IgD-negative memory B cell (primary cell): ENCODE results near the gene NT5DC3. TPM values are rescaled to one million over a fixed set of nuclear protein-coding genes. Genes with fewer than 3 reads are reported as not detected.

Source experiments
- H3K27ac Mint-ChIP-seq, 3 donors: one replicate each; pipeline ENCODE4 v1.8.0; 2020 to 2022; ENCODE audit warnings: mild to moderate bottlenecking in 3 of 3, mixed read lengths in 3 of 3, moderate library complexity in 1 of 3
- H3K27me3 Mint-ChIP-seq: one replicate; pipeline ENCODE4 v1.8.0; 2021; ENCODE audit warnings: mixed read lengths
- H3K36me3 Mint-ChIP-seq: one replicate; pipeline ENCODE4 v1.8.0; 2020; ENCODE audit warnings: mild to moderate bottlenecking, mixed read lengths
- H3K4me1 Mint-ChIP-seq, 3 donors: one replicate each; pipeline ENCODE4 v1.8.0; 2020 to 2022; ENCODE audit warnings: mixed read lengths in 3 of 3, mild to moderate bottlenecking in 1 of 3
- H3K4me3 Mint-ChIP-seq, 4 donors: one replicate each; pipeline ENCODE4 v1.8.0; 2020 to 2022; ENCODE audit warnings: mild to moderate bottlenecking in 4 of 4, mixed read lengths in 4 of 4, moderate library complexity in 3 of 4
- H3K9me3 Mint-ChIP-seq, 3 donors: one replicate each; pipeline ENCODE4 v1.8.0; 2020 to 2021; ENCODE audit warnings: mixed read lengths in 3 of 3, mild to moderate bottlenecking in 1 of 3
- polyA plus RNA-seq: library from polyadenylated mRNA; unstranded; fragments of 300-500 nt; fragmentation: Illumina TruSeq; gene quantifications from one replicate; pipeline ENCODE4 v1.2.3, GENCODE V29; 2021

Gene NT5DC3
- 1.2 TPM for polyA plus RNA-seq

DNA sequence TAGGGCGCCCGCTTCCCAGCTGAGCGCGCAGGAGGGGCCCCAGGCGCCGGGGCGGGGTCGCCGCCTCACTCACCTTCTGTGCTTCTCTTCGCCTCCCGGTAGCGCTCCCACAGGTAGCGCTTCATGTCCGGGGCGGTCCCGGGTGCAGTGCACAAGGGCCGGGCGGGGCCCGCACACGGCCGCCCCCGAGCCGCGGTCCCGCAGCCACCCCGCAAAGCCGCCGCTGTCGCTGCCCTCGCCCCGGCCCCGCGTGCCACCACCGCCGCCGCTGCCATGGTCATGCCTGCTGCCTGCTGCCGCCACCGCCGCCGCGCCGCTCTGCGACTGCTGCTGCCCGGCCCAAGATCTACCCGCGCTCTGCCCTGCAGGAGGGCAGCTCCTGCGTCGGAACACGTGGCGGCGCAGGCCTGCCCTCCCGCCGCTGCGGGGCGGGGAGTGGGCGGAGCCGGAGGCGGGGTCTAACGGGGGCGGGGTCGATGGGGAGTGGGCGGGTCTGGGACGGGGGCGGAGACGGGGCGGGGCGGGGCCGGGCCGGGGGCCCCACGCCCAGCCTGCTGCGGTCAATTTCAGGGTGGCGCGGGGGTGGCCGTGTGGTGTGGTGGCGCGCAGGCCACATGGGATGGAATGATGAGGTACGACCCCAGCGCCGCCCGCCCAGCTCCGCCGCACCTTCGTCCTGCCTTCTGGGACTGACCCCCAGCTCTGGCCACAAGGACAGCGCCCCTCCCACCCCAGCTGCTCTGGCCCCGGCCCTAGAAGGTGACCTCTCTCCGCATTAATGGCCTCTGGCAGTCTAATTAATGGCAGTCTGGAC is at the start of gene NT5DC3:
Gene NT5DC3 (minus strand): TSS at position 359 of the 814 bp plus-strand sequence. CDS start 78 bp downstream, at position 281.
- Mint-ChIP-seq H3K36me3 (peaks cover 6% of the 10 kb centered on the region), H3K27ac (peak within 1 kb of the TSS; percentile 77 to 90 (median 82)), H3K27me3 (peaks cover 1% of the 10 kb centered on the region), H3K4me1 (peaks cover 9 to 17% (median 14%) of the 10 kb centered on the region in 3 donors), H3K4me3 (peak within 1 kb of the TSS; percentile 89 to 97 (median 92)), H3K9me3 (no peaks in the 10 kb centered on the region)

DNA sequence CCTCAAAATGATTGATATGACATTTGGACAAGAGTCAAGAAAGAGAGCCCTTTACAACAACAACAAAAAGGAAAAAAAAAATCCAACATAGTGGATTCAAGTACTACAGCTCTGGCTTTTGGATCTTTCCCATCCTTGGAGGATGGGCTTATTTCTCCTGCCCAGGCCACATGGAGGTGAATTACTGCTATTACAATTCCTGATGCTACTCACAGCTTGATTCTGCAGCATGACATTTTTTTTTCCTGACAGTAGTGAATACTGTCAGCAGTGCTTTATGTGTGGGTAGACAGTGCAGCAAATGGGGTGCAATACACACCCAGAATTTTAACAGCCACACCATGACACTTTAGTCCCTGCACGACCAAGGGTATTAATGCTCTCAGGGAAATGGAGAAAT is 46.7 kb upstream of the NT5DC3 start:
- Mint-ChIP-seq H3K4me3 (no peak overlapping the region), H3K27ac (no peak overlapping the region), H3K9me3 (no peaks in the 10 kb centered on the region), H3K27me3 (no peaks in the 10 kb centered on the region), H3K36me3 (peaks cover 8% of the 10 kb centered on the region), H3K4me1 (peaks cover 4 to 7% (median 5%) of the 10 kb centered on the region in 3 donors)

DNA sequence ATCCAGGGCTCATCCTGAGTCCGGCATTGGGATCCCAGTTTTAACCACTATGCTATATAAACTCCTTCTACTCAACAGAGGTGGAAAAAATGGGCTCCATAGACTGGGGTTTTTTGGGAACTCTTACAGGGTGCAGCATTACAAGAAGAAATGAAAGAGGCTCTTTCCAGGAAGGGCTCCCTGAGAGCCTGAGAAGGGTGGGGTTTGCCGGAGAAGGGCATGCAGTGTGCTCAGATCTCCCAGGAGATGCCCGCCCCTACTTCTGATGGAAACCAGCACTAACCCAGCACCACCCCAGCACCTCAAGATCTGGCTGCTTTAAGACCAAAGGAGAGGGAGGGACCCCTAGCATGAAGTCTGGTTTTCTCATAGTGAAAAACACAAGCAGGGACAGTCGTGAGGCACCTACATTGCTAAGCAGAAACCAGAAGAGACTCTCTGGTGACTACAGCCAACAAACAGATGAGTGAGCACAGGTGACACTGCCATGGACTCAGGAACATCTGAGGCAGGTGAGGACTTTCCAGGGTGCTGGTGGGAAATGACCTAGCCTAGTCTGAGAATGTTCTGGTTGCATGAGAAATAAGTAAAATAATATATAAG is 45.3 kb upstream of the NT5DC3 start:
- Mint-ChIP-seq H3K4me3 (no peak overlapping the region), H3K27ac (no peak overlapping the region), H3K4me1 (peaks cover 6 to 11% (median 8%) of the 10 kb centered on the region in 3 donors), H3K27me3 (no peaks in the 10 kb centered on the region), H3K36me3 (peaks cover 5% of the 10 kb centered on the region), H3K9me3 (no peaks in the 10 kb centered on the region)

DNA sequence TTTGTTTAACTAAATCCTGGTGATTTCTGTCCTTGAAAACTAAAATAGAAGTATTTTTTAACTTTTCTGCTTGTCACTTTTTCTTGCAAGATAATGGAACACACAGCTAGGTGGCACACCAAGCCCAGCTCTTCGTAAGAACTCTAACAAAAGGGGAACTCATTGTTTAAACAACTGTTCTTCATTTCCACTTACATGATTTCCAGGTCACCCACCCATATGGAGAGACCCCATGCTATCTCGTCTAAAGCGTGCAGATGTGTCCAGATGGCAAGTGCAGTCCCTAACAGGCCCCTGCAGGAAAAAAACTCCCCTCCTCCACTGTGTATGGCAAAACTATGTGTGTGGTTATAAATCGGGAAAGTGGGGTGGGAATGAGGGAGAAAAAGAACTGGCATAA is 43.3 kb upstream of the NT5DC3 start:
- H3K4me1 Mint-ChIP-seq: peaks cover 9 to 23% (median 19%) of the 10 kb centered on the region in 3 donors
- H3K9me3 Mint-ChIP-seq: no peaks in the 10 kb centered on the region
- no peaks in the 10 kb centered on the region for H3K27me3 Mint-ChIP-seq
- H3K4me3 Mint-ChIP-seq: no peak overlapping the region
- H3K27ac Mint-ChIP-seq: no peak overlapping the region
- H3K36me3 Mint-ChIP-seq: no peaks in the 10 kb centered on the region

GRCh38 chr12:103883908-103884307 is 42.9 kb upstream of the NT5DC3 start:
- Mint-ChIP-seq H3K4me3 (no peak overlapping the region), H3K4me1 (peaks cover 9 to 25% (median 19%) of the 10 kb centered on the region in 3 donors), H3K27me3 (no peaks in the 10 kb centered on the region), H3K9me3 (no peaks in the 10 kb centered on the region), H3K36me3 (no peaks in the 10 kb centered on the region), H3K27ac (no peak overlapping the region)

DNA sequence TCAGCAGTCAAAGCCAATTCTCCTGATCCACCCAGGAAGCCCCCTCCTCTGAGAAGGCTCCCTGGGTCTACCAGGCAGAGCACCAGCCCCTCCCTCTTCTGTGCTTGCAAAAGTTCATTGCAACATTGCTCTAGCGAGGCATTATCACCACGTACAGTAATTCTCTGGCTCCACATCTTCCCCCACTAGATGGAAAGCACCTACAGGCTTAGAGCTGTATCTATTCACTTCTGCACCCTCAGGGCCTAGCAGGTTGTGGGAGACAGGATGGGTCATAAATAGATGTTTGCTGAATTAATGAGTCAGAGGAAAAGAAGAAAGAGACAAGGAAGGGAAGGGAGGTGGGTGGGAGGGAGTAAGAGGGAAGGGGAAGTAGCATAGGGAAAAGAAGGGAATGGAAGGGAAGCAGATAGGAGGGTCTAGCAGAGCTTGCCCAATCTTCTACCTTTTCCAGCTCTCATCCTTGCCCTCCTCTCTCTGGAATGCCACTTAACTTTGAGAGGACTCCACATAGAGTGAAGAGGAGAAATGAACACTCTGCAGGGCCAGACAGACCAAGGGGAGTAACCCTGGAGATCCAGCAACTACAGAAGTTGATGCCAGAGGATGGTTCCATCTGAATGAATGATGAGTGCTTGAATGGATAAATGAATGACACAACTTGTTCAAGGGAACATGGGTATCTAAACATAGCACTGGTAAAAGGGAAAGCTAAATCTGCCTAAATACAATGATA is 42.0 kb upstream of the NT5DC3 start:
- Mint-ChIP-seq H3K4me3 (no peak overlapping the region), H3K36me3 (no peaks in the 10 kb centered on the region), H3K27ac (no peak overlapping the region)

DNA sequence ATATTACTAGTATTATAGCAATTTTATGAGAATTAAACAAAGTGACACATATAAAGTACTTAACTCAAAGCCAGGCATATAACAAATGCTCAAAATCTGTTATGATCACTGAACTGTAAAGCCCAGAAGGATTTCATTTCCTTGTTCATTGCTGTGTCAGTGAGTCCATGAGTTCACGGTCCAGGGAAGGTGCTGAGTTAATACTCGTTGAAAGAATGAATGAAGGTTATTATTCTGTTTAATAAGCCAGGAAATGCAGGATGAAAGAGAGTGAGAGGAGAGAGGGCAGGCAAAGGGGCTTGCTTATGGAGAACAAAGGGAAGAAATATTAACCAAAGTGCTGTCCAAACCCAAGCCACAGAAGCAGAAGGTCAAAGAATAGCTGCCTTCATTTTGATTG is 40.2 kb upstream of the NT5DC3 start:
- Mint-ChIP-seq H3K4me1 (peaks cover 13 to 34% (median 24%) of the 10 kb centered on the region in 3 donors), H3K27me3 (no peaks in the 10 kb centered on the region), H3K27ac (no peak overlapping the region), H3K36me3 (no peaks in the 10 kb centered on the region), H3K9me3 (no peaks in the 10 kb centered on the region), H3K4me3 (no peak overlapping the region)

More for the DNA sequence above, 42.0 kb upstream of the NT5DC3 start:
- Mint-ChIP-seq H3K27me3 (no peaks in the 10 kb centered on the region), H3K9me3 (no peaks in the 10 kb centered on the region), H3K4me1 (peaks cover 10 to 26% (median 19%) of the 10 kb centered on the region in 3 donors)

DNA sequence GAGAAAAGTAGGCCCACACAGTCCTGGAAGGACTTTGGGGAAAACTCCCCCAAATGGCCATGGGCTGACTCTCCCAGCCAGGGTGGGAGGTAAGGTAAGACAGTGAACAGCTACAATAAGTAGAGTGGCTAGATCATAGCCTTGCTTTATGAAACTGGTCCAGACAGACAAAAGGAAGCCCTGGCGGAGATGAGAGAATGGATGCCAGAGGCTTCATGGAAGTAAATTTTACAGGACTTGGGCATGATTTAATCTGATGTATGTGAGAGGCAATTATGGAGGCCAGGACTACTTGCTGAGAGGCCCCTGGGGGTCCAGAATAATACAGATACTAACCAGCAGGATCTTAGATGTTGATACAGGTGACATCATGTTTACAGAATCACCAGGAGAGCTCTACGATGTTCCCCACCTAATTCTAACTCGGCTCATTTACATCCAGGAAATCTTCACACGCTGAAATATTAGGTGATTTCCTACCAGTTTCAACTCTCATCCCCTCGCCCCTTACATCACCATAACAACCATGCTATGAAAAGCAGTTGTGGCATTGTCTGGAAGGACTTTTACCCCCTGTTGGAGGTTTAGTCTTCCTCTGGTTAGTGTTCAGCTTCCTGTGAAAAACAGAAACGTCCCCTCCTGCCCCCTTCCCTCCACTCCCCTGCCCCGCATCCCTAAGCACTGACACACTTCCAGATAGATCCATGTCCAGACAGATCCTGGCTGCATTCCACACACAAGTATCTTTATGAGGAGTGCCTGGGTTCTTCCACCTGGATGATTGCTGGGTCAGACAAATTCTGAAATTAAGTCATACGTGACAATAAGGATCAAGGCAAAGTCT is 39.5 kb upstream of the NT5DC3 start:
- Mint-ChIP-seq H3K4me1 (peaks cover 13 to 34% (median 24%) of the 10 kb centered on the region in 3 donors), H3K4me3 (peak overlapping the region in 1 of 4 donors; percentile 9), H3K9me3 (no peaks in the 10 kb centered on the region), H3K27ac (peak overlapping the region in 1 of 3 donors; percentile 77), H3K36me3 (no peaks in the 10 kb centered on the region), H3K27me3 (no peaks in the 10 kb centered on the region)

- Mint-ChIP-seq H3K4me1 (peaks cover 13 to 34% (median 24%) of the 10 kb centered on the region in 3 donors), H3K4me3 (no peak overlapping the region), H3K27me3 (no peaks in the 10 kb centered on the region), H3K27ac (peak overlapping the region in 1 of 3 donors; percentile 77), H3K36me3 (no peaks in the 10 kb centered on the region), H3K9me3 (no peaks in the 10 kb centered on the region)
These were observed 38.8 kb upstream of the NT5DC3 start for GRCh38 chr12:103879878-103880277.

- H3K27ac Mint-ChIP-seq: no peak overlapping the region
- H3K27me3 Mint-ChIP-seq: no peaks in the 10 kb centered on the region
- H3K36me3 Mint-ChIP-seq: no peaks in the 10 kb centered on the region
- peaks cover 9 to 29% (median 19%) of the 10 kb centered on the region in 3 donors for H3K4me1 Mint-ChIP-seq
- no peaks in the 10 kb centered on the region for H3K9me3 Mint-ChIP-seq
- H3K4me3 Mint-ChIP-seq: no peak overlapping the region
These were observed 38.1 kb upstream of the NT5DC3 start for GRCh38 chr12:103879048-103879692.

GRCh38 chr12:103877934-103878510 is 37.0 kb upstream of the NT5DC3 start:
- H3K27me3 Mint-ChIP-seq: no peaks in the 10 kb centered on the region
- H3K36me3 Mint-ChIP-seq: no peaks in the 10 kb centered on the region
- peaks cover 9 to 29% (median 19%) of the 10 kb centered on the region in 3 donors for H3K4me1 Mint-ChIP-seq
- no peak overlapping the region for H3K4me3 Mint-ChIP-seq
- no peak overlapping the region for H3K27ac Mint-ChIP-seq
- H3K9me3 Mint-ChIP-seq: no peaks in the 10 kb centered on the region

DNA sequence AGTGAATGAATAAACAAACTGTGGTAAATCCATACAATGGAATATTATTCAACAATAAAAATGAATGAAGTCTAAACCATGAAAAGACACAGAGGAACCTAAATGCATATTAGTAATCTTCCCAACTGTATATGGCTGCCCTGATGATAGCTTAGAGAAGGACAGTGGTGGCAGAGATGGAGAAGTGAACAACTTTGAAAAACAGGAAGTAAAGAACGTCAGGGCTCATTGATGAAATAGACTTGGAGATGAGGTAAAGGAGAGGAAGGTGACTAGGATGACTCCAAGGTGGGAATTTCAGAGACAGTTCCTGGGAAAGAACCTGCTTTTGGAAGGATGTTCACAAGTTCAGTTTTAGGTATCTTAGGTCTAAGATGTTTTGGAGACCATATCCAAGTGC is 36.3 kb upstream of the NT5DC3 start:
- H3K4me1 Mint-ChIP-seq: peaks cover 9 to 27% (median 19%) of the 10 kb centered on the region in 3 donors
- no peak overlapping the region for H3K27ac Mint-ChIP-seq
- no peaks in the 10 kb centered on the region for H3K9me3 Mint-ChIP-seq
- no peaks in the 10 kb centered on the region for H3K36me3 Mint-ChIP-seq
- no peak overlapping the region for H3K4me3 Mint-ChIP-seq
- no peaks in the 10 kb centered on the region for H3K27me3 Mint-ChIP-seq

GRCh38 chr12:103875666-103876065 is 34.6 kb upstream of the NT5DC3 start:
- H3K4me1 Mint-ChIP-seq: peaks cover 4 to 18% (median 11%) of the 10 kb centered on the region in 3 donors
- no peaks in the 10 kb centered on the region for H3K27me3 Mint-ChIP-seq
- H3K27ac Mint-ChIP-seq: no peak overlapping the region
- peaks cover 2% of the 10 kb centered on the region for H3K36me3 Mint-ChIP-seq
- H3K4me3 Mint-ChIP-seq: no peak overlapping the region
- no peaks in the 10 kb centered on the region for H3K9me3 Mint-ChIP-seq

DNA sequence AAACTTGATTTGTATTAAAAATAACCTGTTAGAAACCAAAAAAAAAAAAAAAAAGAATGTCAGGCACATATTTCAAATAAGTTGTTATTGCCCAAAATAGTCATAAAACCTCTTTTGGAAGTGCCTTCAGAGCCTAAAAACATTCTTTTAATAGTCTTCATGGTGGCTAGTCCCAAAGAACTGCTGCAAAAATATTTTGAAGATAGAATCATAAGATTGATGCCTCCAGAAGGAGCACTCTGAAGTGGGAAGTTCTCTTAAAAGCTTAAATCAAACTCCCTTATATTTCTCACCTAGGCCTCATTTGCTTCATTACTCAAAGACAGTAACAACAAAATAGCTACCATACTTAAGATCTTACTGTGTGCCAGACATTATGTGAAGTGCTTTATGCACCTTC is 27.2 kb upstream of the NT5DC3 start:
- Mint-ChIP-seq H3K4me3 (no peak overlapping the region), H3K27ac (no peak overlapping the region), H3K27me3 (no peaks in the 10 kb centered on the region), H3K36me3 (peaks cover 2% of the 10 kb centered on the region), H3K9me3 (no peaks in the 10 kb centered on the region), H3K4me1 (no peaks in the 10 kb centered on the region)
